Esophagus muscularis mucosa (tissue), 3 donors: Measurements from ENCODE around the gene ITPKB.

Experiments
- POLR2AphosphoS5 ChIP-seq, 2 donors: sonication (generic); formaldehyde crosslinking; IDR thresholded peaks; one replicate each; pipeline ENCODE4 v1.6.1; 2017; ENCODE audit warnings: antibody characterized with exemption in 2 of 2
- TF ChIP-seq, protein P1 (sequence below), 3 experiments: fragments of 200-600 bp in 2 of 3; fragments of 450-650 bp in 1 of 3; sonication (generic) in 2 of 3; IDR thresholded peaks; one replicate each; pipeline ENCODE4 v1.5.1; 2017 to 2019; ENCODE audit warnings: antibody characterized with exemption in 3 of 3, mild to moderate bottlenecking in 2 of 3, moderate library complexity in 1 of 3

DNA sequence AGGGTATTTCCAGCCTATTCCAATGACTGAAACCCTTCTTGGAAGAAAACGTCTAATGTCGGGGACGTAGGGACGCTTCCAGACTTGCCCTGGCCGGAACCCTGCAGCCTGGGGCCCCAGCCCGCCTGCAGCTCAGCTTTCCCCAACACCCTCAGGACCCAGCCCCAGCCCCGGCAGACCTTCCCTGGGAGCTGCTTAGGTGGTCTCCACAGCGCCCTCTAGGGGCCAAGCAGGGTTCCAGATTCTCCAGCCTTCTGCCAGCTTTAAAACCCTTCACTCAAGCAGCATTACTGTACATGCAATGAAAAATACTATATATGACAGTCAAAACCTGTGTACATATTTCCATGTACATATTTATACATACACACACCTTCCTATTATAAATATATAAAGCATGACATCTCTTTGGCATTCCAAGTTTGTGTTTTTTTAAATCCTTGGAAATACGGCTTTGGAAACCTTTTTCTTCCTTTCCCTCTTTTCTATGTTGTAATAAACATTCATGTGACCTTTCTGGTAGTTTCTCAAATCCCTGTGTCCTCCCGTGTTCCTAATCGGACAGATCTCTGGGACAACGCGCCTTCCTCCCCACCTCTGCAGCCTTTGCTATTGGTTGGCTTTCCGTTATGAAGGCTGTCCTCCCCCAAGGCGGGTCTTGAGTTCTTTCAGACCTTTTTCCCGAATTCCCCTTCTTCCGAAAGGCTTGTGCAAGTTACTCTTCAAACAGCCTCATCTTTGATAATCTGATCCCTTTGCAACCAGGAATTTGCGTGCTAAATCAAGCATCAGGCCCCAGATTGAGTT, 130.2 kb downstream of the ITPKB start:
- TF ChIP-seq POLR2AphosphoS5 (IDR thresholded peaks at IDR 0.05), result no peak
- TF ChIP-seq, protein P1, sequence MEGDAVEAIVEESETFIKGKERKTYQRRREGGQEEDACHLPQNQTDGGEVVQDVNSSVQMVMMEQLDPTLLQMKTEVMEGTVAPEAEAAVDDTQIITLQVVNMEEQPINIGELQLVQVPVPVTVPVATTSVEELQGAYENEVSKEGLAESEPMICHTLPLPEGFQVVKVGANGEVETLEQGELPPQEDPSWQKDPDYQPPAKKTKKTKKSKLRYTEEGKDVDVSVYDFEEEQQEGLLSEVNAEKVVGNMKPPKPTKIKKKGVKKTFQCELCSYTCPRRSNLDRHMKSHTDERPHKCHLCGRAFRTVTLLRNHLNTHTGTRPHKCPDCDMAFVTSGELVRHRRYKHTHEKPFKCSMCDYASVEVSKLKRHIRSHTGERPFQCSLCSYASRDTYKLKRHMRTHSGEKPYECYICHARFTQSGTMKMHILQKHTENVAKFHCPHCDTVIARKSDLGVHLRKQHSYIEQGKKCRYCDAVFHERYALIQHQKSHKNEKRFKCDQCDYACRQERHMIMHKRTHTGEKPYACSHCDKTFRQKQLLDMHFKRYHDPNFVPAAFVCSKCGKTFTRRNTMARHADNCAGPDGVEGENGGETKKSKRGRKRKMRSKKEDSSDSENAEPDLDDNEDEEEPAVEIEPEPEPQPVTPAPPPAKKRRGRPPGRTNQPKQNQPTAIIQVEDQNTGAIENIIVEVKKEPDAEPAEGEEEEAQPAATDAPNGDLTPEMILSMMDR (IDR thresholded peaks at IDR 0.05), result peak; percentile 76 to 90 (median 82)
